GM21717 (cell line): Measurements from ENCODE around the gene RBM47.
A peak's percentile ranks its signal among the peaks of the same experiment; 100 is the strongest.
"Not testable (repeated sequence)": the region's sequence is repeated elsewhere in the genome, so short reads cannot be mapped to it uniquely, and the experiment has no call there.

Experiments used
- ATAC-seq: cut with Tn5 transposase; IDR thresholded peaks from one replicate; pipeline ENCODE4 v1.9.1; 2021; ENCODE audit warnings: mild to moderate bottlenecking, moderate library complexity; ENCODE audit not compliant: unreplicated experiment

The RBM47 gene

DNA sequence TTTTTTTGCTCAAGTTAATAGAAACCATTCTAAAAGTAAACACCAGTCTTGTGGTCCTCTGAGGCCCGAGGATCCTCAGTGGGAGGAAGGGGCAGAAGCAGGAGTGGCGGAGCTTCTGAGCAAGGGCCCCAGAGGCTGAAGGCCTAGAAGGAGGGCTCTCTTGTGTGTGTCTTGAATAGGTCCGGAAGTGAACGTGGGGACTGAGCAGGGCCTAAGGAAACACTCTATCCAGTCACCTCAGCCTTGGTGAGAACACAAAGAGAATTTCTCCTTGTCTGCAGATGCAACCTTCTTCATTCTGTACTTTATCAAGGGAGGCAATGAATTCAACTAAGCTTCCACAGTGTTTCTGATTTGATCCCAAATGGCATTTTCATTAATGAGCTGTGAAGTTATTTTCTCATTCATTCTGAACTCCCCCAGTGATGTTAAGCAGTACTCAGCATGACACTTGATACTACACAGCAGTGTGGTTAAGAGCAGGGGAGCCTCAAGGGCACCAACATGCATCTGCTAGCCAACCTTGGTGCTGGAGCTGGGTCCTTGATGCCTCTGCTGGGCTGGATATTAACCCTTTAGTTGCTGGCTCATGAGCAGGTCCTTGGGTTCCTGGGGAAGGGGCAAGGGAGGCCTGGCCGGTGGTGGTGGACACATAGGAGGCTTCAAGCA lies 64.7 kb downstream of the RBM47 start:
- no peak for ATAC-seq

DNA sequence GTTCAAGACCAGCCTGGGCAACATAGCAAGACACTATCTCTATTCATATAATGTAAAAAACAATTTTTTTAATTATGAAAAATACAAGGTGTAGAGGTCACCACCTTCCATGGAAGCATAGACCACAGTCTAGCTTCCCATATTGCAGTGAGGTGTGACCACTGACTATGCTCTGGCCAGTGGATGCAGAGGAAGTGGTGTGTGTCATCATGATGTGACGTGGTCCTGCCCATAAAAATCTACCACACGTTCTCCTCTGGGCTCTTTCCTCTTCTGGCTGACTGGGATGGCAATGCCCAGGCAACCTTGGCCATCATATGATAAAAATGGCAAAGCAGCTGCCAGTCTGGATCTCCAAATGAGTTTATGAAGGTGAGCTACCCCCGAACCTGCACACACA lies 65.7 kb downstream of the RBM47 start:
- no peak for ATAC-seq

DNA sequence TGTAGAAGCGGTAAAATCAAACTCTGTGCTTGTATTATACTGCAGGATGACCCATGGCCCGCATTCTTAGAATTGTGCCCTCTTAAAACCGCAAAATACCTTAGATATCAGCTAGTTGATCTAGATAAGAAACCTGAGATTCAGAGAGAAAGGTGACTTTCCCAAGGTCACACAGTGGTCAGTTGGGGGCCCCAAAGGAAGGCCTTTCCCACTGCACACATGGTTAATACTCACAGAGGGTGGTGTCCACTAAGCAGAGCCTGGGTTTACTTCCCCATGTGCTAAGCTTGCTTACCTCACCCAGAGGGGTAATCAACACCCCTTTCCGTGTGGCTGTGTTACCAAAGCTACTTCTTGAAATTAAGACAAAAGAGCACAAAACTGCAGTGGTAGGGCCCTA lies 66.3 kb downstream of the RBM47 start:
- ATAC-seq = no peak

DNA sequence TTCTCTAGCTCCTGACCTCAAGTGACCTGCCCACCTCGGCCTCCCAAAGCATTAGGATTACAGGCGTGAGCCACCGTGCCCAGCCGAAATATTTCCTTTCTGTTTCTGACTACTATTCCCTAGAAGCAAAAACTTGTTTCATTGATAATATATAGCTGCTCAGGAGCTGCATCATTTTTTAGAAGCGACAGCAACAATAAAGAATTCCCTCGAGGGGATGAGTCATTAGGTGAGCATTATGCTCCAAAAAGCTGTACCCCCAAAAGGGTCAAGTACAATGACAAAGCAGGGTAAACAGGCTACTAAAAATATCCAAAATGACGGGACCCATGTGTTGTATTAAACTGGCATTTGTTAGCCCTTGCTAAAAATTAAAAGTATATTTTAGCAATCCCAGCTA lies 67.0 kb downstream of the RBM47 start:
- no peak for ATAC-seq

DNA sequence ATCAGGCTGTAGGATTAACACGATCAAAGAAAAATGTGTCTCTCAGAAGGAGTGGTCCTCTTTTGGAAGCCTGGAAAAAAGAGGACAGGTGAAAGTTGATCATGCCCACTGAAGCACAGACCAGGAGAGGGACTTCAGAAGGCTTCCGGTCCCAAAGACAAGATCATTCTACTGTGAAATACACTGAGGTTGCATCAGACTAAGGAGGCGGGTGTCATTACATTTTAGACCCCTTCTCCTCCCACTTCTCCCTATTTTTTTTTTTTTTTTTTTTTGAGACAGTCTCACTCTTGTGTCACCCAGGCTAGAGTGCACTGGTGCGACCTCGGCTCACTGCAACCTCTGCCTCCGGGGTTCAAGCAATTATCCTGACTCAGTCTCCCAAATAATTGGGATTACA lies 67.5 kb downstream of the RBM47 start:
- no peak for ATAC-seq

DNA sequence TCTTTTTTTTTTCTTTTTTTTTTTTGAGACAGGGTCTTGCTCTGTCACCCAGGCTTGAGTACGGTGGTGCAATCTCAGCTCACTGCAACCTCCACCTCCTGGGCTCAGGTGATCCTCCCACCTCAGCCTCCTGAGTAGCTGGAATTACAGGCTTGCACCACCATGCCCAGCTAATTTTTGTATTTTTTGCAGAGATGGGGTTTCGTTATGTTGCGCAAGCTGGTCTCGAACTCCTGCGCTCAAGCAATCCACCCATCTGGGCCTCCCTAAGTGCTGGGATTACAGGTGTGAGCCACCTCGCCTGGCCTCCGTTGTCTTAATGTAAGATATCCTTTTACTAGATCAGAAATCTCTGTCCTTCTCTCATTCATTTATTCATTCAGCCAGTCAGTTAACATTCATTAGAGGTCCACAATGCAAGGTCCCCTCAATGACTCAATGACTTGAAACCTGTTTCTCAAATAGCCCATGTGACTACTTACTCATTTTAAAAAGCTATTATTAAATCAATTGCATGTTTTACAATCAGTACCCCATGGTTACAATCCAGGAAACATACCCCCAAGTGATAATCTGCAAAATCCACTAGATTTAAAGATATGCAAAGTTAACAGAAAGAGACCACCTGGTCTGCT lies 68.0 kb downstream of the RBM47 start:
- ATAC-seq = not testable (repeated sequence)

DNA sequence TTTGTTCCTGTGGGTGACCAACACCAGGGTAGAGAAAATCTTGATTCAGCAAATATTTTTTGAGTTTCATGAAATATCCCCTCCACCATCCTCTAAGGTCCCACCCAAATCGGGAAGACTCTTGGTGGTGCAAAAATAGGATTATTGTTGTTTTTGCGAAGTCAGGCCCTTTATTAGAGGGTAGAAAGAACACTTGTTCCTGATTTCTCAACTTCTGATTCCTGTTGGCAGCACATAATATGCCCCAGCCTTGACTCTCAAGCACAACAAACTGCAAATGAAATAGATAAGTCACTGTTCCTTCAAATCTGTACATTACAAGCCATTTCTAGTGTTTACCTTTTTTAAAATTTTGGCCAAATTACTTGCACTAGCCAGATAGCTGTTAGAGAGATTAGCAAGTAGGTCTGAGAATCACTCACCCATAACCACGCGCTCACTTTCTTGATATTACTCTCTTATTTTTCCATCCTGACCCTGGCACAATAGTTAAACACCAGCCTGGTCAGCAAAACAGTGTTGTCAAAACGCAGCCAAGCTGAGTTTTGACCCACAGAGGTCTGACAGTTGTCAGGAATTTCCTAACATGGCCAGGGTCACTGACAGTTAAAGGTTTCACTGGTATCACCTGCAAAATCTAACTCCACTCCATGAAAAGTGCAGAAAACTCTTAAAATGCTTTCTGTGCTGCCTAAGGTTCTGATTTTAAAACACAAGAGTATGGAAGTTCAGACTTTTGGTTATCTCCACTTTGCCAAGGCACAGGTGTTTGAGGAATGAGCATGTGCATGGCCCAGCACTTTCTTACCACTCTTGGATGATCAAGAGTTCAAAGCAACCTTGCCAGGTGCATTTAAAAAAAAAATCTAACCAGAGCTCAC lies 69.8 kb downstream of the RBM47 start:
- no peak for ATAC-seq

DNA sequence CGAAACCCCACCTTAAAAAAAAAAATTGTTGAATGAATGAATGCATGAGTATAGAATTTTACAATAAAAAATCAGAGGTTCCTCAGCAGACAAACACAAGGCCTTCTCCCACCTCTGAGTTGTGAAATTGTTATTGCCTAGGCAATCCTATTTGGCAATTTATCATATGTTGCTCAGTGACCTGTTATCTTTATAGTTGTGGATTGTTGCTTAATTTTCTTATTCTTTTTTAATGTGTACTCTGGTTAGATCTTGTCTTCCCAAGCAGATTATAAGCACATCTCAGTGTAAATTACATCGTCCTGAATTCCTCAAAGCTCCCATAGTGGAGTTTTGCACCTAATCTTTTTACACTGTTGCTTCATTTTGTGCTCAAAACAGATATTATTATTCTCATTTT lies 71.9 kb downstream of the RBM47 start:
- no peak for ATAC-seq

DNA sequence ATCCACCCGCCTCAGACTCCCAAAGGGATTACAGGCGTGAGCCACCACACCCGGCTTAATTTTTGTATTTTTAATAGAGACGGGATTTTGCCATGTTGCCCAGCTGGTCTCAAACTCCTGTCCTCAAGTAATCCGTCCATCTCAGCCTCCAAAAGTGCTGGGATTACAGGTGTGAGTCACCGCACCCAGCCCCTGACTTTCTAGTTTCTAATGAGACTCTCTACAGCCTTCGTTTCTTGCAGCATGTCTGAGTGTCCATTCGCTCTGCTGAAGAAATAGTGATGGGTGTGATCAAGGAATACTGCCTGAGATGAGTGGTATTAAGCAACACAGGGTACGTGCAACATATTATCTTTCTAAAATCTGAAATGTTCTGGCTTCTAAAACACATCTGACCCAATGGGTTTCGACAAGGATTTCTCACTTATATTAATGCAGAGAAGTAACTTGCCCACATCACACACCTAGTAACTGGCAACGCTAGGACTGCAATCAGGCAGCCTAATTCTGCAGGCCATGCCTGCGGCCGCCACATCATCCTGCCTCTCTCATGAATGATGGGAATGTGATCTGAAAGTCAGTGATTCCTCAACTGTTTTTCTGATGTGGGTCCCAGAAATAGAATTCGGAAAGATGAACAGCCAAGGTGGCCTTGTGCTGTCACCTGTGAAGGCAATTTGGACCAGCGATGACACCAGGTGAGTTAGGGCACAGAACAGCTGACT lies 74.3 kb downstream of the RBM47 start:
- no peak for ATAC-seq

DNA sequence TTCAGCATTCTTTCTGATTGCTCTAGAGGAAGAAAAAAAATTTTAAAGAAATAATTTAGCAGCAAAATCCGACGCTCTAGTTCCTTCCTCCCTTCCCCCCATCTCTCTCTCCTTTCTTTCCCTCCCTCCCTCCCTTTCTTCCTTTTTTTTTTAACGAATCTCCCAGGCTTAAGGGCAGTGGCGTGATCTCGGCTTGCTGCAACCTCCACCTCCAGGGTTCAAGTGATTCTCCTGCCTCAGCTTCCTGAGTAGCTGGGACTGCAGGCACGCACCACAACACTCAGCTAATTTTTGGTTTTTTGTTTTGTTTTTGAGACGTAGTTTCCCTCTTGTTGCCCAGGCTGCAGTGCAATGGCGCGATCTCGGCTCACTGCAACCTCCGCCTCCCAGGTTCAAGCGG lies 75.0 kb downstream of the RBM47 start:
- ATAC-seq = not testable (repeated sequence)

DNA sequence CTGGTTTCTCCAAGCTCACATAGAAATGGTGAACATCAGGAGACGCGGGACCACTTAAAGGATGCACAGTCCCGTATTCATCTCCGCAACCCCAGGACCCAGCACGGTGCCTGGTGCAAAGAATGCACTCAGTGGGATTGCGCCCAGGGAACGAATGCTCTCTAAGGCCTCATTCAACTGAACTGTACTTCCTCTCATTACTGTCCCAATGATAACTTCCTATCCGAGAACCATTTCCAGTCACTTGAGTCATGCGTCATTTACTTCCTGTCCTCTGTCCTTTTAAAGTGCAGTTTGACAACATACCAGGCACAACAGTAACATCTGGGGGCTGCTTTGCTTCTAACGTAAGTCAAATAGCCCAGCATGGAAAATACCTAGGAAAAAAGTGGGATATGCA lies 75.7 kb downstream of the RBM47 start:
- no peak for ATAC-seq

DNA sequence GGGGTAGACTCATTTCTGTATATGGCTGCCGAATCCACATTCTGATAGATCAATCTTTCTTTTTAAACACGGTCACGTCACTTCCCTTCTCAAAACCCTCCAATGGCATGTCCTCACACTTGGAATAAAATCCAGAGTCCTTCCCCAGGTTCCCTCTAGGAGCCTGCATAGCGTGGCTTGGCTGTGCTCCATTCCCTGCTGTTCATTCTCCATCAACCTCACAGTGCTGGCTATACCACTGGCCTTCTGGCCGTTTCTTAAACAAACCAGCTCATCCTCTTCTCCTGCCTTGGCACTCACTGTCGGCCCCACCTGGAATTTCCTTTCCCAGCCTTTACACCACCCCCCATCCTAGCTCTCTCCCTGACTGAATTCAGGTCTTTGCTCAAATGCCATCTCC lies 77.1 kb downstream of the RBM47 start:
- no peak for ATAC-seq

DNA sequence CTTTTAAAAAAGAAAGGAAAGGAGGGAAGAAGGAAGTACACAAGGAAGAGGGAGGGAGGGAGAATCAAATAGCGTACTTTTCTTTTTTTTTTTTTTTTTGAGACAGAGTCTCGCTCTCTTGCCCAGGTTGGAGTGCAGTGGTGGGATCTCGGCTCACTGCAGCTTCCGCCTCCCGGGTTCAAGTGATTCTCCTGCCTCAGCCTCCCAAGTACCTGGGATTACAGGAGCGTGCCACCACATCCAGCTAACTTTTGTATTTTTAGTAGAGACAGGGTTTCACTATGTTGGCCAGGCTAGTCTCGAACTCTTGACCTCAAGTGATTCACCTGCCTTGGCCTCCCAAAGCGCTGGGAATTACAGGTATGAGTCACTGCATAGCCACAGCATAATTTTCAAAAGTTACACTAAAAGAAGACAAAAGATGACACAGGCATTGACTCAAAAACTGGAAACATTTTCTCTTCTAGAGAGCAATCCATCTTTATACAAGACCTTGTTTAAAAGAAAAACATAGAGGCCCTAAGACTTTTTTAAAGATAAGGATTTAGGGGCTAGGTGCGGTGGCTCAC lies 78.0 kb downstream of the RBM47 start:
- ATAC-seq = not testable (repeated sequence)

DNA sequence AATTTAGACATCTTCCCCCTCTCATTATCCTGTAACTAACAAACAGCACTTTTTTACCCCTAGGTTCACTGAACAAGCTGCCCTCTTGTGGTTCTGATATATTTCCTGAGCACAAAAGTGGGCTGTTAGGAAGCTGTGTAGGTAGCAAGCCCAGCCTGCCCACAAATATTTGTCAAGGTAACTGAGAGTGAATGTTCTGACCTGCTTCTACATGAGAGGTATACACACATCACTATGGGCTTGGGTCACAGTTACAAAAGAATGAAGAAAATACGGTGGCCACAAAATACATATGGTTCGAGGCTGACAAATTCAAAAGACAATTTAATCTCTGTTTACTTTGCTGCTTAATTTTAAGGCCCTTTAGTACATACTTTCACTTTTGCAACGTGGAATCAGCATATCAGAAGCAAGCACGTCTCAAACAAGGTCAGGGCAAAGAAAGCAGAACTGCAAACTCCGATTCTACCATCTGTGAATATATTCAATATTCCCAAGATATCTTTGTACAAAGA lies 78.7 kb downstream of the RBM47 start:
- peak; percentile 70 for ATAC-seq

DNA sequence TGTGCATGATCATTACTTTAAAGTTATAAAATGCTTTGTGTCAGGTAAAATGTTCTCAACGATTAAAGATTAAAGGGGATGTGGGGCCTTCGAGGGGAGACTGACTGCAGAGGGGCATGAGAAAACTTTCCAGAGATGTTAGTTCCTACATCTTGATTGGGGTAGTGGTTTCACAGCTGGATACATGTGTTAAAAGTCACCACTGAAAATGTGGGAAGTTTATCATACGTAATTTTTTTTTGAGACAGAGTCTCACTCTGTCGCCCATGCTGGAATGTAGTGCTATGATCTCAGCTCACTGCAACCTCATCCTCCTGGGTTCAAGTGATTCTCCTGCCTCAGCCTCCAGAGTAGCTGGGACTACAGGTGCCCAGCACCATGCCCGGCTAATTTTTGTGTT lies 79.5 kb downstream of the RBM47 start:
- ATAC-seq = no peak

DNA sequence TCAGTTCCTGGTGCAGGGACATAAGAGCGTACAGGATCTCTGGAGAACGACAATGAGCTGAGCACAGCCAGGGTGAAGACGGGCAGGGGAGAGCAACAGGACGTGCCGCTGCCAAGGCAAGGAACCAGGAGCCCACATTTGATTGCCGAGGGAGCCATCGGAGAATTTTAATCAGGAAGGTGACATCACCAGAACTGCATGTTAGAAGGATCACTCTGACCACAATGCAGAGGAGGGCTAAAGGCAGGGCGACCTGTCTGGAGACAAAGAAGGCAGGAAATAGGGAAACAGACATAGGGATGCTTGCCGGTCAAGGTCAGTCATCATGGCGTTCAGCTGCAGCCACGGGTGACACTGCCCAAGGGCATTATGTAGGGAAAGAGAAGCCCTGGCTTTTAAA lies 81.4 kb downstream of the RBM47 start:
- no peak for ATAC-seq

DNA sequence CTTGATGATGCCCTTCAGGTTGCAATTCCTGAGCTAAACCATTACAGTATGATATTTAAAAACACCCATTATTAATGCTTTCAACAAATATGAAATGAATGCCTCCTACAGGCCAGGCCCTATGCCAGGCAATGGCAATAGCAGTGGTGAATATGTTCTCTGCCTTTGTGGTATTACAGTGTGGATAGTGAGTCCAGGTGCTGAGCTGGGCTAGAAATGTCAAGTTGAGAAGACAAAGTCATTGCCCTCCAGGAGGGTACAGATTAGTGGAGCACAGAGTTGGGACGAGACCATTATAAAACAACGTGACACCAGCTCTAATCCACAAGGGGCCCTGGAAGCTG lies 81.9 kb downstream of the RBM47 start:
- ATAC-seq = no peak

DNA sequence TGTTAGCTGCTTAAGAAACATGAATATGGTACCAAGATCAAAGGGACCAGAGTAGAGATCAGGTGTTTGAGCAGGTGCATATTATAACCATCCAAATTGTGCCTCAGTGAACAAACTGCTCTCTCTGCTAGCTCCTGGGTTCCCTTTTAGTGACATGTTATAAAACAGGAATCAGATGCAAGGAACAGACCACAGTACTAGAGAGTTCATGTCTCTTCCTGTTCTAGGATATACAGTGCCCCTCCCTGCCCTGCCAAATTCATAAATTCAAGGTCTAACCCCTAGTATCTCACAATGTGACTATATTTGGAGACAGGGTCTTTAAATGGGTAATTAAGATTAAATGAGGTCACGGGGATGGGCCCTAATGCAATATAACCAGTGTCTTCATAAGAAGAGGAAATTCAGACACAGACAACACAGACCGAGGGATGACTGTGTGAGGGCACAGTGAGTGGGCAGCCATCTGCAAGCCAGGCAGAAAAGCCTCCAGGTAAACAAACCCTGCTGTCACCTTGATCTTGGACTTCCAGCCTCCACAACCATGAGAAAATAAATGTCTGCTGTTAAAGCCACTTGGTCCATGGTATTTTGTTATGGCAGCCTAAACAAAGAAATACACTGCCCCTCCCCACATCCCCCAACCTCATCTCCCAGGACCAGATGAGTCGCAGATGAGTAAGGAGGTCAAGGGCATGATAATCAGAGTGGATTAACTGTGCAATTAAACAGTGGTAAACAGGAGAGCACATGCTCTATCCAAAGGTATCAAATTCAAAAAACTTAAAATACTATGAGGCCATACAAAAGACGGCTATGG lies 82.5 kb downstream of the RBM47 start:
- no peak for ATAC-seq

DNA sequence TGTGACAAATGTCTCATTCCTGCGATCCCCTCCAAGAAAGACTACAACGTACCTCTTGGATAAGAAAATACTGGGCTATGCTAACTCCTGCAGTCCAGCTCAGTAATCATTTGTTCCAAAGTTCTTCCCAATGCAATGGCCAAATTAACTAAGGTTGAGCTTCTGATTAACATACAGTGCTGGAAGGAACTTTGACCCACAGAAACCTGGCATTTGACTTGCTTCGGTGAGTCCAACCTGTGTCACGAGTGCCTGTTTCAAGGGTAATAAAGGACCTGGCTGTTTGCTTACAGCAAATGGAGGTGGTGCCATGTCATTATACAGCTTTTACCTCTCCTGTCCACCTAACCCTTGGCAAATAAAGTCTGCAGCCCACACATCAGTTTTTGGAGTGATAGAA lies 83.2 kb downstream of the RBM47 start:
- no peak for ATAC-seq

DNA sequence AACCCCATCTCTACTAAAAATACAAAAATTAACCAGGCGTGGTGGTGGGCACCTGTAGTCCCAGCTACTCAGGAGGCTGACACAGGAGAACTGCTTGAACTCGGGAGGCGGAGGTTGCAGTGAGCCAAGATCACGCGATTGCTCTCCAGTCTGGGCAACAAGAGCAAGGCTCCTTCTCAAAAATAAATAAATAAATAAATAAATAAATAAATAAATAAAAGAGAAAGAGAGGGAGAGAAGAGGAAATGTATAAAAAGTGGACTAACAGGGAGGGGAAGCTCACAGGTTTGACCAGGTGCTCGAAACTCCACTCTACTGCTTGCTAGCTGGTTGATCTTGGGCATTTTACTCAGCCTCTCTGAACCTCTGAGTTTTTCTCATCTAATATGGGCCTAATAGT lies 84.2 kb downstream of the RBM47 start:
- not testable (repeated sequence) for ATAC-seq
